Left renal cortex interstitium (tissue), 4 donors: Measurements from ENCODE around the gene DMXL2. TPM values are rescaled to one million over a fixed set of nuclear protein-coding genes. Genes with fewer than 3 reads are reported as not detected.
"Not testable (repeated sequence)": the region's sequence is repeated elsewhere in the genome, so short reads cannot be mapped to it uniquely, and the experiment has no call there.

Experiments
- DNase-seq, 4 donors: peaks; one replicate each; pipeline ENCODE4 v3.0.0-alpha.2; 2013; ENCODE audit warnings: low read depth in 4 of 4, low spot score in 2 of 4, missing footprints in 1 of 4
- polyA plus RNA-seq, 4 donors: library from polyadenylated mRNA; unstranded; fragments of 120-200 nt; gene quantifications; one replicate each; pipeline ENCODE4 v1.2.1, GENCODE V29; 2013; ENCODE audit not compliant: insufficient read length in 4 of 4

The DMXL2 gene
- polyA plus RNA-seq, 4 donors = 36.9 to 102 (median 70.8) TPM

DNA sequence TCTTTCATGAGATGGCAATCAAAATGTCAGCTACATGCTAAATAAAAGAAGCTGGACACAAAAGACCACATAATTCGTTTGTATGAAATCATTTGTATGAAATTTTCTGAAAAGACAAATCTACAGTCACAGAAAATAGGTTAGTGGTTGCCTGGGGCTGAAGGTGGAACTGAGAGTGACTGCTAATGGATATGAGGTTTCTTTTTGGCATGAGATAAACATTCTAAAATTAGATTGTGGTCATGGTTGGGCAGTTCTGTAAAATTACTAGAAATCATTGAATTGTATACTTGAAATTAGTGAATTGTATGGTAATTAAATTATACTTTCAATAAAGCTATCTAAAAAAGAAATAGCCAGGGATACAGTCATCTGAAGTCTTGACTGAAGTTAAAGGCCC, 2.7 kb upstream of the DMXL2 start:
- no peak for DNase-seq

DNA sequence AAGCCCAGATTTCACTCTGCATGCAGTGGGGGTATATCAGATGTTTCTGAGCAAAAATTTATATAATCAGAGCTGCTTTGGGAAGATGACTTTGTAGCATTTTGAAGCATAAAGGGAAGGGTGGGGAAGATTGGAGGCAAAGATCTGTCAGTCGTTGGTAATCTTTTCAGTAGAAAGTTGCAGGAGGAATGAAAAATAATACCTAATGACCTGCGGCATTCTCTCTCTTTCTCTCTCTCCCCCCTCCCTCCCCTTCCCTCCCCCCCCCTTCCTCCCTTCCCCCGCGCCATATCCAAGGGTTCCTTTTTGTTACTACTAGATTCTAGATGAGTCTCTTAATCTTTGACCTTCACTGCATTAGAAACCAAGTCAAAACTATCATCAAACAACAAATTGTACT, 1.5 kb upstream of the DMXL2 start:
- no peak for DNase-seq

GRCh38 chr15:51623386-51623938, 891 bp upstream of the DMXL2 start:
- peak in 1 of 4 donors; percentile 13 for DNase-seq

DNA sequence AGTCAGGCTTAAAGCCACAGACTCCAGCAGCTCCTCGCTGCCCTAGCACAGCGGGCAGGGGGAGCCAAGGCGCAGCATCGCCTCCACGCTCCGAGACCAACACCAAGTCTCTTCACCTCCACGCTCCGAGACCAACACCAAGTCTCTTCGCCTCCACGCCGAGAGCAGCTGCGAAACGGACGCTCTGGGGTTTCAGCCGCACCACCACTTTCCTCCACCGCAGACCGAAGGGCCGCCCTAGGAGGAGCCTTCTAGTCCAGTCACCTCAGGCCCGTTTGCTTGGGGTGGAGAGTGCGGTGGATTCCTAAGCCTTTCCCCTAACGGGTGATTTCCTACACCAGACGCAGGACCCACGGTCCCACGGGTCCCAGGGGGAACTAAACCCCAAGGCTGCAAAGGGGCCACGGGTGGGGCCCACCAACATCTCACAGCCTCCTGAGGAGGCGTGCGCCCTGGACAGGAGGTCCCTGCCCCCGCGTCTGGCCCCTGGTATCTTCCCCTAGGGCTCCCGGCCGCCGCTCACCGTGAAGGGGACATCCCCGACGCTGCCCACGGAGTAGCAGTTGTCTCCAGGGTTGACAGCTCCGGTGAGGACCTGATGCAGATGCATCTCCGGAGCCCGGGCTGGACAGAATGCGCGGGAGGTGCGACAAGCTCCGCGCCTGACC, 501 bp downstream of the DMXL2 start:
- DNase-seq = peak in 3 of 4 donors; percentile 30 to 66 (median 37)

- peak in 1 of 4 donors; percentile 17 for DNase-seq
Observed at GRCh38 chr15:51621155-51621765, 1.3 kb downstream of the DMXL2 start.

- no peak for DNase-seq
Observed at GRCh38 chr15:51620641-51621040, 1.9 kb downstream of the DMXL2 start.

GRCh38 chr15:51620122-51620521, 2.4 kb downstream of the DMXL2 start:
- no peak for DNase-seq

GRCh38 chr15:51619331-51620035, 3.1 kb downstream of the DMXL2 start:
- DNase-seq = no peak

DNA sequence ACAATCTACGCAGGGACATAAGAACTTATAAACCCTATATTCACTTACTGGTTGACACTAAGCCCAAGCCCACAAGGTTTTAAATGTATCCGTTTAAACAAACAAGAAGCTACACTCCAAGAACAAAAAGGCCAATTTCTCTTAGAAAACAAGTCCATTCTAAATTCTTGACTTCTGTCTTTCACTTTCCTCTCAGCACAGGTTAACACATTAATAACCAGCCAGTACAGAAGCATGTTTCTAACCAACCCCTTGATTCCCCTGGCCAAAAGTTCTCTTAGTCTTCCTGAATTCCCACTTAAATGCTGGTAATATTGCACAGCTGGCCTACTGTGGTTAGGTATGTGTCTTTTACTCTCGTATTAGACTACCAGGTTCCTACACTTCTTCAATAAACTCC, 4.7 kb downstream of the DMXL2 start:
- DNase-seq = no peak

GRCh38 chr15:51613951-51614350, 8.6 kb downstream of the DMXL2 start:
- DNase-seq = no peak

- not testable (repeated sequence) for DNase-seq
Observed at GRCh38 chr15:51612669-51613068, 9.9 kb downstream of the DMXL2 start.

- DNase-seq = not testable (repeated sequence)
Observed at GRCh38 chr15:51603462-51603948, 19.1 kb downstream of the DMXL2 start.

DNA sequence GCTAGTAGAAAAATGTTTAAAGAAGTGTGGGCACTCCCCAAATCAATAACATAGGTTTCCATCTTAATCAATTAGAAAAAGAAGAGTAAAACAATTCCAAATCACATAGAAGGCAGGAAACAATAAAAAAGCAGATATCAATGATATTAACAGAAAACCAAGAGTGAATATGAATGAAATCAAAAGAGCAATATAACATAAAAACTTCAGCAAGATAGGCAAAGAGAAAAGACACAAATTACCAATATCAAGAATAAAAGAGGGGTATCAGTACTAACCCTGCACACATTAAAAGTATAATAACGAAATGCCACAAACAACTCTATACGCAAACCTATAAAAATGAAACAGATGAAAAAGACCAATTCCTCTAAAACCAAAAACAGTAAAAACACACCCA, 19.6 kb downstream of the DMXL2 start:
- DNase-seq = no peak

DNA sequence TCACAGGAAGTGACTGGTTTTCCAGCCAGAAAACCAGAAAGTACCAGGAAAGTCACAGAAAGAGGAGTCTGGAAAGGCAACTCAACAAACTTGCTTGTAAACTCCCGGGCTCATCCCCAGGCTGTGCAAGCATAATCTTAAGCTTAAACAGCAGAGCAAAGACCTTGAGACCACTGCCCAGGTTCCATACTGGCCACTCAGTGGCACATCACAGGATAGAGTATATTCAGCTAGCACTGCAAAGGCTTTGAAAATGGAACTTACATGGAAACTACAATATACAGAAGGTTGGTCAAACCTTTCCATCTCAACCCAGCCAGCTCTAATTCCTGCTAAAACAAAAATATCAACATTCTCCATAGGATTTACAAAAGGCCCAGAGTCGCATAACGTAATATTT, 20.1 kb downstream of the DMXL2 start:
- DNase-seq = no peak

DNA sequence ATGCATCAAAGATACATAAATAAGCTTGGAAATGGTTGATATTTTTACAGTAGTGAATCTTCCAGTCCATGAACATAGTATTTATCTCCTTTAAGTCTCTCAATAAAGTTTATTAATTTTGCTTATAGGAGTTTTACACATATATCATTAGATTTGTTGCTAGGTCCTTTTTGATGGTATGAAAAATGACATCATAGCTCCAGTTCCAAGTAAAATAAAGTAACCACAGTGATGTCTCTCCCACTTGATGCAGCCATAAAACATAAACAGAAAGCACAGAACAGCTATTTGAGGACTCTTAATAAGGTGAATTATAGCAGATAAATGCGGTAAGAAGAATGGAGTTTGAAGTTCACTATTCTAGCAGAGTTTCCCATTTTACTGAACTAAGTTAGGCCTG, 20.8 kb downstream of the DMXL2 start:
- no peak for DNase-seq

GRCh38 chr15:51600114-51600513, 22.5 kb downstream of the DMXL2 start:
- DNase-seq = no peak

GRCh38 chr15:51589881-51590568, 32.5 kb downstream of the DMXL2 start:
- no peak for DNase-seq

DNA sequence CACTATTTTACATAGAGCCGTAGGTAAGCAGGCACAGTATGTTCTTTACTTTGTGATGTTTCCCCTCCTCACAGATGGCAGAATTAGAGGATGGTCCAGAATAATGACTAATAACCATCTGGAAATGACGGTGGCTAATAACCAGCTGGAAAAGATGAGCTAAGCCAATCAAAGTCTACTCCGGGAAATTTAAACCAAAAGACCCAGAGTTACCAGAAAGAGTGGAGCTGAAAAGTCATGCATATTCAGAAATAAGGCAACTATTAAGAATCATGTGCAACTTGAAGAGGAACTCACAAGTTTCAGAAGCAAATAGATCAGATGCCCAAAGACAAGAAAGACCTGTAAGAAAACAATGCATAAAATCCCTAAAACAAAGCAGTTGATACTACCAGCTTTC, 33.6 kb downstream of the DMXL2 start:
- DNase-seq = no peak

- no peak for DNase-seq
Observed at GRCh38 chr15:51585986-51586385, 36.6 kb downstream of the DMXL2 start.

- no peak for DNase-seq
Observed at GRCh38 chr15:51580982-51581381, 41.6 kb downstream of the DMXL2 start.

- no peak for DNase-seq
Observed at GRCh38 chr15:51580385-51580784, 42.2 kb downstream of the DMXL2 start.
